ENCODE data around the gene ARCN1.
"Not testable (repeated sequence)": the region's sequence is repeated elsewhere in the genome, so short reads cannot be mapped to it uniquely, and the experiment has no call there.

The ARCN1 gene

GRCh38 chr11:118608360-118609227 is 36.4 kb downstream of the ARCN1 start:
- H2AFZ ChIP-seq (ENCODE audit: low read depth) = peak overlapping the region; percentile 81

GRCh38 chr11:118609380-118610224 is 37.4 kb downstream of the ARCN1 start:
- no peak overlapping the region for H2AFZ ChIP-seq (ENCODE audit: low read depth)
- no peak overlapping the region for H3K27ac ChIP-seq
- H4K20me1 ChIP-seq (ENCODE audit: insufficient read depth) = no peaks in the 10 kb centered on the region
- no peak for TF ChIP-seq CTCF (conservative IDR thresholded peaks at IDR 0.05; ENCODE audit: low read depth, low read length)
- H3K4me1 ChIP-seq (ENCODE audit: low read depth, poor library complexity, severe bottlenecking) = no peaks in the 10 kb centered on the region
- H3K9ac ChIP-seq = no peak overlapping the region
- H3K79me2 ChIP-seq (ENCODE audit: insufficient read depth, low read depth) = no peaks in the 10 kb centered on the region
- H3K27me3 ChIP-seq (ENCODE audit: insufficient read depth, low read depth) = peaks cover 4% of the 10 kb centered on the region; the same call in 1 of the 2 replicates
- H3K36me3 ChIP-seq (ENCODE audit: insufficient read depth) = no peaks in the 10 kb centered on the region
- H3K4me3 ChIP-seq (IDR thresholded peaks at IDR 0.05; ENCODE audit: insufficient read depth, low read depth, low read length) = no peak overlapping the region
- no peak overlapping the region for H3K4me2 ChIP-seq

More at GRCh38 chr11:118608360-118609227, 36.4 kb downstream of the ARCN1 start:
- TF ChIP-seq CTCF (conservative IDR thresholded peaks at IDR 0.05; ENCODE audit: low read depth, low read length) = no peak
- H3K9ac ChIP-seq = no peak overlapping the region
- no peaks in the 10 kb centered on the region for H3K4me1 ChIP-seq (ENCODE audit: low read depth, poor library complexity, severe bottlenecking)
- peaks cover 4% of the 10 kb centered on the region; the same call in 1 of the 2 replicates for H3K27me3 ChIP-seq (ENCODE audit: insufficient read depth, low read depth)
- no peaks in the 10 kb centered on the region for H4K20me1 ChIP-seq (ENCODE audit: insufficient read depth)
- no peak overlapping the region for H3K4me3 ChIP-seq (IDR thresholded peaks at IDR 0.05; ENCODE audit: insufficient read depth, low read depth, low read length)
- H3K36me3 ChIP-seq (ENCODE audit: insufficient read depth) = no peaks in the 10 kb centered on the region
- H3K27ac ChIP-seq = no peak overlapping the region
- no peaks in the 10 kb centered on the region for H3K79me2 ChIP-seq (ENCODE audit: insufficient read depth, low read depth)
- peak overlapping the region; percentile 71 for H3K4me2 ChIP-seq

- Histone ChIP-seq H3K27ac (no peak overlapping the region), H3K9ac (no peak overlapping the region), H4K20me1 (ENCODE audit: insufficient read depth) (no peaks in the 10 kb centered on the region), H3K4me3 (IDR thresholded peaks at IDR 0.05; ENCODE audit: insufficient read depth, low read depth, low read length) (no peak overlapping the region), H3K4me2 (no peak overlapping the region), H3K36me3 (ENCODE audit: insufficient read depth) (no peaks in the 10 kb centered on the region), H3K79me2 (ENCODE audit: insufficient read depth, low read depth) (no peaks in the 10 kb centered on the region), H2AFZ (ENCODE audit: low read depth) (peak overlapping the region; percentile 30; the same call in 1 of the 2 replicates), H3K27me3 (ENCODE audit: insufficient read depth, low read depth) (peaks cover 4% of the 10 kb centered on the region; the same call in 1 of the 2 replicates), H3K4me1 (ENCODE audit: low read depth, poor library complexity, severe bottlenecking) (no peaks in the 10 kb centered on the region)
- TF ChIP-seq CTCF (conservative IDR thresholded peaks at IDR 0.05; ENCODE audit: low read depth, low read length) = no peak
Observed at GRCh38 chr11:118610225-118610772, 38.1 kb downstream of the ARCN1 start.

GRCh38 chr11:118610773-118611432 is 38.7 kb downstream of the ARCN1 start:
- Histone ChIP-seq H3K4me1 (ENCODE audit: low read depth, poor library complexity, severe bottlenecking) (no peaks in the 10 kb centered on the region), H3K27ac (no peak overlapping the region), H3K36me3 (ENCODE audit: insufficient read depth) (no peaks in the 10 kb centered on the region), H3K27me3 (ENCODE audit: insufficient read depth, low read depth) (peaks cover 4% of the 10 kb centered on the region; the same call in 1 of the 2 replicates), H3K79me2 (ENCODE audit: insufficient read depth, low read depth) (no peaks in the 10 kb centered on the region), H3K4me3 (IDR thresholded peaks at IDR 0.05; ENCODE audit: insufficient read depth, low read depth, low read length) (no peak overlapping the region), H3K9ac (no peak overlapping the region), H4K20me1 (ENCODE audit: insufficient read depth) (no peaks in the 10 kb centered on the region), H2AFZ (ENCODE audit: low read depth) (peak overlapping the region; percentile 30; the same call in 1 of the 2 replicates), H3K4me2 (peak overlapping the region; percentile 13; the same call in 1 of the 2 replicates)
- peak; percentile 47 for TF ChIP-seq CTCF (conservative IDR thresholded peaks at IDR 0.05; ENCODE audit: low read depth, low read length)

GRCh38 chr11:118611433-118611795 is 39.2 kb downstream of the ARCN1 start:
- not testable (repeated sequence) for H4K20me1 ChIP-seq (ENCODE audit: insufficient read depth); H3K4me1 ChIP-seq (ENCODE audit: low read depth, poor library complexity, severe bottlenecking); H3K4me3 ChIP-seq (IDR thresholded peaks at IDR 0.05; ENCODE audit: insufficient read depth, low read depth, low read length); H3K27me3 ChIP-seq (ENCODE audit: insufficient read depth, low read depth); H3K27ac ChIP-seq; H2AFZ ChIP-seq (ENCODE audit: low read depth); H3K79me2 ChIP-seq (ENCODE audit: insufficient read depth, low read depth); H3K9ac ChIP-seq; H3K36me3 ChIP-seq (ENCODE audit: insufficient read depth)
- H3K4me2 ChIP-seq = peak overlapping the region; percentile 13; the same call in 1 of the 2 replicates

Measured in KMS-11 (cell line).